WTC11 (cell line): ENCODE data around the gene MFAP3L. TPM values are rescaled to one million over a fixed set of nuclear protein-coding genes. Genes with fewer than 3 reads are reported as not detected.

Experiments
- ATAC-seq: fragments of 200-7000 bp; cut with Tn5 transposase; 2 replicates; pipeline ENCODE4 v1.10.0; 2021; ENCODE audit warnings: mild to moderate bottlenecking, moderate library complexity
- CTCF ChIA-PET: fragments of 300-600 bp; sonication (Branson Sonifier 250); formaldehyde crosslinking; loops from one replicate; lab custom pipeline; 2021; ENCODE audit warnings: antibody characterized with exemption; lab: Charles Lee
- POLR2A ChIA-PET: fragments of 350-600 bp; sonication (Branson Sonifier 250); formaldehyde crosslinking; loops from one replicate; lab custom pipeline; 2021; ENCODE audit warnings: antibody characterized with exemption; lab: Charles Lee
- DNase-seq: peaks from one replicate; pipeline ENCODE4 v3.0.0; 2021; ENCODE audit warnings: low spot score
- H3K27ac Mint-ChIP-seq: 2 replicates; pipeline ENCODE4 v1.8.0; 2021; ENCODE audit warnings: mixed read lengths
- H3K27me3 Mint-ChIP-seq: 2 replicates; pipeline ENCODE4 v1.8.0; 2021; ENCODE audit warnings: low read depth, mild to moderate bottlenecking, moderate library complexity, mixed read lengths
- H3K36me3 Mint-ChIP-seq: 2 replicates; pipeline ENCODE4 v1.8.0; 2021; ENCODE audit warnings: mixed read lengths
- H3K4me1 Mint-ChIP-seq: 2 replicates; pipeline ENCODE4 v1.8.0; 2022; ENCODE audit warnings: mixed read lengths
- H3K4me3 Mint-ChIP-seq: 2 replicates; pipeline ENCODE4 v1.8.0; 2021; ENCODE audit warnings: mild to moderate bottlenecking, moderate library complexity, mixed read lengths
- H3K9me3 Mint-ChIP-seq: 2 replicates; pipeline ENCODE4 v1.8.0; 2021; ENCODE audit warnings: mixed read lengths
- ATF1 ChIP-seq: sonication (generic); formaldehyde crosslinking; IDR thresholded peaks from 2 replicates; pipeline ENCODE4 v1.8.1; 2023; ENCODE audit warnings: mild to moderate bottlenecking, moderate library complexity, missing genetic modification reagents
- ATF6 ChIP-seq: sonication (generic); formaldehyde crosslinking; IDR thresholded peaks from 2 replicates; pipeline ENCODE4 v1.8.1; 2023; ENCODE audit warnings: mild to moderate bottlenecking, missing genetic modification reagents
- EMX1 ChIP-seq: fragments of 250-450 bp; sonication (Bioruptor Pico); IDR thresholded peaks from 2 replicates; pipeline ENCODE4 v1.8.0; 2021; ENCODE audit warnings: mild to moderate bottlenecking
- FOXK1 ChIP-seq: sonication (generic); formaldehyde crosslinking; IDR thresholded peaks from 2 replicates; pipeline ENCODE4 v1.8.0; 2022; ENCODE audit warnings: mild to moderate bottlenecking, moderate library complexity, missing genetic modification reagents
- HMGXB4 ChIP-seq: sonication (generic); formaldehyde crosslinking; IDR thresholded peaks from 2 replicates; pipeline ENCODE4 v1.8.1; 2023; ENCODE audit warnings: mild to moderate bottlenecking, moderate library complexity, missing genetic modification reagents
- JAZF1 ChIP-seq: fragments of 250-450 bp; sonication (Bioruptor Pico); IDR thresholded peaks from 2 replicates; pipeline ENCODE4 v1.9.0; 2021; ENCODE audit warnings: moderate library complexity, mild to moderate bottlenecking, inconsistent platforms
- MAX ChIP-seq: sonication (generic); formaldehyde crosslinking; IDR thresholded peaks from 2 replicates; pipeline ENCODE4 v1.8.0; 2022; ENCODE audit warnings: mild to moderate bottlenecking, missing genetic modification reagents
- MXD4 ChIP-seq: fragments of 250-450 bp; sonication (Bioruptor Pico); IDR thresholded peaks from 2 replicates; pipeline ENCODE4 v1.8.0; 2021; ENCODE audit warnings: mild to moderate bottlenecking, moderate library complexity, borderline replicate concordance
- NFE2L1 ChIP-seq: sonication (generic); formaldehyde crosslinking; IDR thresholded peaks from 2 replicates; pipeline ENCODE4 v1.8.1; 2023; ENCODE audit warnings: missing genetic modification reagents
- NR1H2 ChIP-seq: sonication (generic); formaldehyde crosslinking; IDR thresholded peaks from 2 replicates; pipeline ENCODE4 v1.9.0; 2021; ENCODE audit warnings: mild to moderate bottlenecking, moderate library complexity, missing genetic modification reagents
- OVOL2 ChIP-seq: fragments of 250-450 bp; sonication (Bioruptor Pico); IDR thresholded peaks from 2 replicates; pipeline ENCODE4 v1.9.0; 2021; ENCODE audit warnings: mild to moderate bottlenecking, borderline replicate concordance
- SP1 ChIP-seq: sonication (generic); formaldehyde crosslinking; conservative IDR thresholded peaks from 2 replicates; pipeline ENCODE4 v1.8.1; 2022; ENCODE audit warnings: missing genetic modification reagents
- TEAD1 ChIP-seq: sonication (generic); formaldehyde crosslinking; IDR thresholded peaks from 2 replicates; pipeline ENCODE4 v1.8.0; 2022; ENCODE audit warnings: mild to moderate bottlenecking, missing genetic modification reagents
- TP53 ChIP-seq: sonication (generic); formaldehyde crosslinking; IDR thresholded peaks from 2 replicates; pipeline ENCODE4 v1.8.1; 2023; ENCODE audit warnings: mild to moderate bottlenecking, missing genetic modification reagents
- USF1 ChIP-seq: sonication (generic); formaldehyde crosslinking; IDR thresholded peaks from 2 replicates; pipeline ENCODE4 v1.8.0; 2022; ENCODE audit warnings: mild to moderate bottlenecking, missing genetic modification reagents
- ZNF121 ChIP-seq: sonication (generic); formaldehyde crosslinking; IDR thresholded peaks from 2 replicates; pipeline ENCODE4 v1.8.0; 2023; ENCODE audit warnings: missing genetic modification reagents
- ZNF416 ChIP-seq: fragments of 250-450 bp; sonication (Bioruptor Pico); IDR thresholded peaks from 2 replicates; pipeline ENCODE4 v1.9.0; 2021; ENCODE audit warnings: mild to moderate bottlenecking, inconsistent platforms
- ZNF423 ChIP-seq: fragments of 250-450 bp; sonication (Bioruptor Pico); IDR thresholded peaks from 2 replicates; pipeline ENCODE4 v2.1.2; 2022; ENCODE audit warnings: mild to moderate bottlenecking, moderate library complexity
- ZNF532 ChIP-seq: fragments of 250-450 bp; sonication (Bioruptor Pico); IDR thresholded peaks from 2 replicates; pipeline ENCODE4 v1.9.0; 2021; ENCODE audit warnings: mild to moderate bottlenecking, borderline replicate concordance
- ZSCAN18 ChIP-seq: fragments of 250-450 bp; sonication (Bioruptor Pico); IDR thresholded peaks from 2 replicates; pipeline ENCODE4 v2.1.2; 2022; ENCODE audit warnings: mild to moderate bottlenecking, moderate library complexity
- total RNA-seq: library from RNA; stranded (reverse); gene quantifications from 3 replicates; pipeline ENCODE4 v1.2.3, GENCODE V29; 2021
- TF ChIP-seq, protein P1 (sequence below): sonication (generic); formaldehyde crosslinking; IDR thresholded peaks from 2 replicates; pipeline ENCODE4 v1.8.0; 2023; ENCODE audit warnings: mild to moderate bottlenecking, missing genetic modification reagents

The MFAP3L gene
- total RNA-seq, 1 experiment from 2014 or later: 31.3 TPM

- H3K27me3 Mint-ChIP-seq: no peaks in the 10 kb centered on the region
- DNase-seq: no peak
- POLR2A ChIA-PET: no interaction called here
- H3K4me3 Mint-ChIP-seq: no peak overlapping the region
- CTCF ChIA-PET: interaction anchor here (0.6 kb wide), 1 partner anchor 228 kb away, joined by 3 read pairs; no protein-coding TSS in a partner anchor
- no peak for ATAC-seq
- H3K36me3 Mint-ChIP-seq: no peaks in the 10 kb centered on the region
- no peaks in the 10 kb centered on the region for H3K9me3 Mint-ChIP-seq
- no peak overlapping the region for H3K27ac Mint-ChIP-seq
- H3K4me1 Mint-ChIP-seq: peaks cover 14% of the 10 kb centered on the region
- TF ChIP-seq MXD4 (CRISPR knock-in tag) (no peak), SP1 (CRISPR knock-in tag) (no peak), FOXK1 (CRISPR knock-in tag) (no peak), ZNF423 (no peak), OVOL2 (no peak), USF1 (CRISPR knock-in tag) (no peak), EMX1 (no peak), NR1H2 (CRISPR knock-in tag) (no peak), TP53 (CRISPR knock-in tag) (no peak), ZNF532 (CRISPR knock-in tag) (no peak), ATF1 (CRISPR knock-in tag) (no peak), TEAD1 (CRISPR knock-in tag) (no peak), ATF6 (CRISPR knock-in tag) (no peak), JAZF1 (no peak)
- TF ChIP-seq, protein P1, sequence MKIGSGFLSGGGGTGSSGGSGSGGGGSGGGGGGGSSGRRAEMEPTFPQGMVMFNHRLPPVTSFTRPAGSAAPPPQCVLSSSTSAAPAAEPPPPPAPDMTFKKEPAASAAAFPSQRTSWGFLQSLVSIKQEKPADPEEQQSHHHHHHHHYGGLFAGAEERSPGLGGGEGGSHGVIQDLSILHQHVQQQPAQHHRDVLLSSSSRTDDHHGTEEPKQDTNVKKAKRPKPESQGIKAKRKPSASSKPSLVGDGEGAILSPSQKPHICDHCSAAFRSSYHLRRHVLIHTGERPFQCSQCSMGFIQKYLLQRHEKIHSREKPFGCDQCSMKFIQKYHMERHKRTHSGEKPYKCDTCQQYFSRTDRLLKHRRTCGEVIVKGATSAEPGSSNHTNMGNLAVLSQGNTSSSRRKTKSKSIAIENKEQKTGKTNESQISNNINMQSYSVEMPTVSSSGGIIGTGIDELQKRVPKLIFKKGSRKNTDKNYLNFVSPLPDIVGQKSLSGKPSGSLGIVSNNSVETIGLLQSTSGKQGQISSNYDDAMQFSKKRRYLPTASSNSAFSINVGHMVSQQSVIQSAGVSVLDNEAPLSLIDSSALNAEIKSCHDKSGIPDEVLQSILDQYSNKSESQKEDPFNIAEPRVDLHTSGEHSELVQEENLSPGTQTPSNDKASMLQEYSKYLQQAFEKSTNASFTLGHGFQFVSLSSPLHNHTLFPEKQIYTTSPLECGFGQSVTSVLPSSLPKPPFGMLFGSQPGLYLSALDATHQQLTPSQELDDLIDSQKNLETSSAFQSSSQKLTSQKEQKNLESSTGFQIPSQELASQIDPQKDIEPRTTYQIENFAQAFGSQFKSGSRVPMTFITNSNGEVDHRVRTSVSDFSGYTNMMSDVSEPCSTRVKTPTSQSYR (CRISPR knock-in tag): no peak
Measured at GRCh38 chr4:170038232-170038631, 12.0 kb upstream of the MFAP3L start.

- TF ChIP-seq ZNF416 (CRISPR knock-in tag): no peak
- no peak for TF ChIP-seq NFE2L1 (CRISPR knock-in tag)
- TF ChIP-seq ZNF121 (CRISPR knock-in tag): no peak
- no peak for TF ChIP-seq ZSCAN18 (CRISPR knock-in tag)
- TF ChIP-seq TP53 (CRISPR knock-in tag): no peak
- TF ChIP-seq HMGXB4: no peak
- TF ChIP-seq MAX (CRISPR knock-in tag): no peak
- H3K27me3 Mint-ChIP-seq: no peaks in the 10 kb centered on the region
- H3K27ac Mint-ChIP-seq: no peak overlapping the region
- DNase-seq: no peak
- no peak for ATAC-seq
- H3K36me3 Mint-ChIP-seq: no peaks in the 10 kb centered on the region
- H3K4me1 Mint-ChIP-seq: peaks cover 14% of the 10 kb centered on the region
- ChIA-PET CTCF (no interaction called here), POLR2A (no interaction called here)
- H3K9me3 Mint-ChIP-seq: no peaks in the 10 kb centered on the region
- H3K4me3 Mint-ChIP-seq: no peak overlapping the region
Measured at GRCh38 chr4:170037481-170037880, 11.3 kb upstream of the MFAP3L start.
